HEK293 (cell line): ENCODE measurements around the gene SMARCD3.

ENCODE experiments used
- GLI4 ChIP-seq: fragments of 450-650 bp; formaldehyde crosslinking; IDR thresholded peaks from 2 replicates; pipeline ENCODE4 v1.5.1; 2016; ENCODE audit warnings: missing biosample characterization, missing genetic modification characterization
- GLIS2 ChIP-seq: fragments of 450-650 bp; formaldehyde crosslinking; IDR thresholded peaks from 2 replicates; pipeline ENCODE4 v1.5.1; 2016; ENCODE audit warnings: missing biosample characterization, missing genetic modification characterization
- HOXC10 ChIP-seq: sonication (generic); formaldehyde crosslinking; IDR thresholded peaks from 2 replicates; pipeline ENCODE4 v1.8.1; 2023; ENCODE audit warnings: mild to moderate bottlenecking, missing genetic modification reagents
- KLF7 ChIP-seq: fragments of 450-650 bp; formaldehyde crosslinking; IDR thresholded peaks from 2 replicates; pipeline ENCODE4 v1.5.1; 2016; ENCODE audit warnings: missing biosample characterization, missing genetic modification characterization, borderline replicate concordance
- KLF8 ChIP-seq: fragments of 450-650 bp; formaldehyde crosslinking; IDR thresholded peaks from 2 replicates; pipeline ENCODE4 v1.5.1; 2016; ENCODE audit warnings: missing biosample characterization, missing genetic modification characterization
- MYNN ChIP-seq: fragments of 450-650 bp; formaldehyde crosslinking; IDR thresholded peaks from 2 replicates; pipeline ENCODE4 v1.5.1; 2016; ENCODE audit warnings: missing biosample characterization, missing genetic modification characterization, borderline replicate concordance
- OVOL3 ChIP-seq: fragments of 450-650 bp; formaldehyde crosslinking; IDR thresholded peaks from 2 replicates; pipeline ENCODE4 v1.5.1; 2016; ENCODE audit warnings: missing biosample characterization, missing genetic modification characterization
- PRDM1 ChIP-seq: fragments of 450-650 bp; formaldehyde crosslinking; IDR thresholded peaks from 2 replicates; pipeline ENCODE4; 2016; ENCODE audit warnings: missing biosample characterization, missing genetic modification characterization
- SALL2 ChIP-seq: fragments of 450-650 bp; formaldehyde crosslinking; IDR thresholded peaks from 2 replicates; pipeline ENCODE4 v1.5.0; 2017; ENCODE audit warnings: missing biosample characterization, mild to moderate bottlenecking, missing genetic modification characterization, borderline replicate concordance
- SP2 ChIP-seq: fragments of 450-650 bp; formaldehyde crosslinking; IDR thresholded peaks from 2 replicates; pipeline ENCODE4 v1.5.1; 2016; ENCODE audit warnings: missing biosample characterization, missing genetic modification characterization
- SP3 ChIP-seq: fragments of 450-650 bp; formaldehyde crosslinking; IDR thresholded peaks from 2 replicates; pipeline ENCODE4 v1.5.1; 2016; ENCODE audit warnings: missing biosample characterization, missing genetic modification characterization
- WT1 ChIP-seq: fragments of 450-650 bp; formaldehyde crosslinking; IDR thresholded peaks from 2 replicates; pipeline ENCODE4 v1.5.1; 2016; ENCODE audit warnings: missing biosample characterization, missing genetic modification characterization
- YY2 ChIP-seq: fragments of 450-650 bp; formaldehyde crosslinking; IDR thresholded peaks from 2 replicates; pipeline ENCODE4 v1.5.1; 2016; ENCODE audit warnings: missing biosample characterization, missing genetic modification characterization
- ZBTB17 ChIP-seq: fragments of 450-650 bp; formaldehyde crosslinking; IDR thresholded peaks from 2 replicates; pipeline ENCODE4 v1.5.1; 2016; ENCODE audit warnings: missing biosample characterization, missing genetic modification characterization
- ZBTB20 ChIP-seq: fragments of 450-650 bp; formaldehyde crosslinking; IDR thresholded peaks from 2 replicates; pipeline ENCODE4 v1.5.1; 2016; ENCODE audit warnings: missing biosample characterization, missing genetic modification characterization
- ZBTB48 ChIP-seq: fragments of 450-650 bp; formaldehyde crosslinking; IDR thresholded peaks from 2 replicates; pipeline ENCODE4 v1.5.1; 2016; ENCODE audit warnings: missing biosample characterization, missing genetic modification characterization
- ZBTB6 ChIP-seq: fragments of 450-650 bp; formaldehyde crosslinking; IDR thresholded peaks from 2 replicates; pipeline ENCODE4 v1.5.1; 2017; ENCODE audit warnings: missing biosample characterization, missing genetic modification characterization
- ZFP3 ChIP-seq: fragments of 450-650 bp; formaldehyde crosslinking; IDR thresholded peaks from 2 replicates; pipeline ENCODE4 v1.5.1; 2016; ENCODE audit warnings: low read depth, missing biosample characterization, missing genetic modification characterization
- ZIC2 ChIP-seq: fragments of 450-650 bp; formaldehyde crosslinking; IDR thresholded peaks from 2 replicates; pipeline ENCODE4 v1.5.1; 2016; ENCODE audit warnings: missing biosample characterization, missing genetic modification characterization
- ZNF175 ChIP-seq: fragments of 450-650 bp; formaldehyde crosslinking; IDR thresholded peaks from 2 replicates; pipeline ENCODE4 v1.5.1; 2016; ENCODE audit warnings: missing biosample characterization, missing genetic modification characterization
- ZNF223 ChIP-seq: fragments of 450-650 bp; formaldehyde crosslinking; IDR thresholded peaks from 2 replicates; pipeline ENCODE4 v1.5.1; 2016; ENCODE audit warnings: missing biosample characterization, missing genetic modification characterization
- ZNF23 ChIP-seq: fragments of 450-650 bp; formaldehyde crosslinking; IDR thresholded peaks from 2 replicates; pipeline ENCODE4 v1.5.1; 2016; ENCODE audit warnings: missing biosample characterization, missing genetic modification characterization, borderline replicate concordance
- ZNF26 ChIP-seq: fragments of 450-650 bp; formaldehyde crosslinking; IDR thresholded peaks from 2 replicates; pipeline ENCODE4 v1.5.1; 2016; ENCODE audit warnings: missing biosample characterization, missing genetic modification characterization
- ZNF37A ChIP-seq: fragments of 450-650 bp; IDR thresholded peaks from 2 replicates; pipeline ENCODE4 v1.5.1; 2018; ENCODE audit warnings: missing biosample characterization, missing genetic modification characterization
- ZNF394 ChIP-seq: fragments of 450-650 bp; formaldehyde crosslinking; IDR thresholded peaks from 2 replicates; pipeline ENCODE4 v1.5.1; 2016; ENCODE audit warnings: missing biosample characterization, missing genetic modification characterization, mild to moderate bottlenecking, moderate library complexity, borderline replicate concordance
- ZNF416 ChIP-seq: fragments of 450-650 bp; formaldehyde crosslinking; IDR thresholded peaks from 2 replicates; pipeline ENCODE4 v1.5.1; 2016; ENCODE audit warnings: missing biosample characterization, missing genetic modification characterization
- ZNF544 ChIP-seq: fragments of 450-650 bp; formaldehyde crosslinking; IDR thresholded peaks from 2 replicates; pipeline ENCODE4 v1.5.0; 2017; ENCODE audit warnings: missing biosample characterization, missing genetic modification characterization
- ZNF596 ChIP-seq: fragments of 450-650 bp; IDR thresholded peaks from 2 replicates; pipeline ENCODE4 v1.5.0; 2018; ENCODE audit warnings: missing biosample characterization, mild to moderate bottlenecking, missing genetic modification characterization, moderate library complexity
- ZNF600 ChIP-seq: fragments of 450-650 bp; formaldehyde crosslinking; IDR thresholded peaks from 2 replicates; pipeline ENCODE4 v1.5.1; 2016; ENCODE audit warnings: missing biosample characterization, missing genetic modification characterization
- ZNF610 ChIP-seq: fragments of 450-650 bp; formaldehyde crosslinking; IDR thresholded peaks from 2 replicates; pipeline ENCODE4 v1.5.1; 2016; ENCODE audit warnings: missing biosample characterization, missing genetic modification characterization, borderline replicate concordance
- ZNF623 ChIP-seq: fragments of 450-650 bp; formaldehyde crosslinking; IDR thresholded peaks from 2 replicates; pipeline ENCODE4 v1.5.1; 2016; ENCODE audit warnings: missing biosample characterization, missing genetic modification characterization
- ZNF654 ChIP-seq: fragments of 450-650 bp; formaldehyde crosslinking; IDR thresholded peaks from 2 replicates; pipeline ENCODE4 v1.5.1; 2016; ENCODE audit warnings: low read depth, missing biosample characterization, missing genetic modification characterization
- ZNF677 ChIP-seq: fragments of 450-650 bp; IDR thresholded peaks from 2 replicates; pipeline ENCODE4 v1.5.0; 2018; ENCODE audit warnings: missing biosample characterization, mild to moderate bottlenecking, missing genetic modification characterization, moderate library complexity
- ZNF843 ChIP-seq: fragments of 450-650 bp; formaldehyde crosslinking; IDR thresholded peaks from 2 replicates; pipeline ENCODE4 v1.5.1; 2016; ENCODE audit warnings: missing biosample characterization, missing genetic modification characterization
- ZSCAN30 ChIP-seq: fragments of 450-650 bp; IDR thresholded peaks from 2 replicates; pipeline ENCODE4 v1.5.1; 2018; ENCODE audit warnings: missing biosample characterization, mild to moderate bottlenecking, missing genetic modification characterization, moderate library complexity
- TF ChIP-seq, protein P1 (sequence below): fragments of 450-650 bp; formaldehyde crosslinking; optimal IDR thresholded peaks from 2 replicates; pipeline ENCODE3; 2016; ENCODE audit warnings: missing biosample characterization, mild to moderate bottlenecking, missing genetic modification characterization
- TF ChIP-seq, protein P2 (sequence below): fragments of 450-650 bp; formaldehyde crosslinking; IDR thresholded peaks from 2 replicates; pipeline ENCODE4 v1.5.1; 2016; ENCODE audit warnings: missing biosample characterization, missing genetic modification characterization

The SMARCD3 gene

DNA sequence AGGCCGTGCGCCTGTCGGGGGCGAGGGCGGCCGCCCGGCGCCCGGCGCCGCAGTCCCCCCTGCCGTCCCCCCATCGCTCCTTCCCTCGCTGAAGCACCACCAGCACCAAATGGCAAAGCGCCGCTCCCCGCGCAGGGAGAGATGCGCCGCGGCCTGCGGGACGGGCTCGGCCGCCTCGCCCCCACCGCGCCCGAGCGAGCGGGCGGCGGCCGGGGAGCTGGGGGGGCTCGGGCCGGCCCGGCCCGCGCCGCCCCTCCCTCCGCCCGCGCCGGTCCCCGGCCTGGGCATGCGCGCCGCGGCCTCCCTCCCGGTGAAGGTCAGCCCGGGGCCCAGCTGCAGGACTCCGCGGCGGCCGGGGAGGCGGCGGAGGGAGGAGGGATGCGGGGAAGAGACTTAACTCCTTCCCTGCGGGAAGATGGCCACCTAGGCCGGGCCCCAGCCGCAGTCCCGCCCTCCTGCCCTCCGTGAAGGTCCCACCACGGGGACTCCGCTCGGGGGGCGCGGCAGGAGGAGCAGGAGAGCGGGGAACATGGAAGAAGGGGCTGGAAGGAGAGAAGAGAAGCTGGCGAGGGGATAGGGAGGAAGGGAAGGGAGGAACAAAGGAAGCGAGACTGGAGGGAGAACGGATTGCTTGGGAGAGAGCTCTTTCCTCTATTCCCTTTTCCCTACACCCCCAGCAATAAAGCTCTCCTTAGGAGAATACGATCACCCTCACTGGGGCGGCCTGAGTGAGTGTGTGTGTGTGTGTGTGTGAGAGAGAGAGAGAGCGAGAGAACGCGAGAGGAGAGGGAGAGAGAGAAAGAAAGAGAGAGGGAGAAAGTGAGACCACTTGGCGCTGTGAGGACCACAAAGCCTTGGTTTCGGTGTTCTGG lies 3.4 kb upstream of the SMARCD3 start (continued):
- TF ChIP-seq ZNF596, result peak; percentile 89
- TF ChIP-seq SALL2 (tag by site-specific recombination), result no peak
- TF ChIP-seq ZNF175, result no peak
- TF ChIP-seq SP2 (tag by site-specific recombination), result peak; percentile 36
- TF ChIP-seq WT1, result peak; percentile 72; the same call in 1 of the 2 replicates
- TF ChIP-seq ZSCAN30 (tag by site-specific recombination), result peak; percentile 92
- TF ChIP-seq GLI4 (tag by site-specific recombination), result no peak
- no peak for TF ChIP-seq ZFP3 (tag by site-specific recombination)
- TF ChIP-seq ZNF416 (tag by site-specific recombination), result no peak
- TF ChIP-seq KLF7, result no peak
- TF ChIP-seq, protein P1, sequence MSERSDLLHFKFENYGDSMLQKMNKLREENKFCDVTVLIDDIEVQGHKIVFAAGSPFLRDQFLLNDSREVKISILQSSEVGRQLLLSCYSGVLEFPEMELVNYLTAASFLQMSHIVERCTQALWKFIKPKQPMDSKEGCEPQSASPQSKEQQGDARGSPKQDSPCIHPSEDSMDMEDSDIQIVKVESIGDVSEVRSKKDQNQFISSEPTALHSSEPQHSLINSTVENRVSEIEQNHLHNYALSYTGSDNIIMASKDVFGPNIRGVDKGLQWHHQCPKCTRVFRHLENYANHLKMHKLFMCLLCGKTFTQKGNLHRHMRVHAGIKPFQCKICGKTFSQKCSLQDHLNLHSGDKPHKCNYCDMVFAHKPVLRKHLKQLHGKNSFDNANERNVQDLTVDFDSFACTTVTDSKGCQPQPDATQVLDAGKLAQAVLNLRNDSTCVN (tag by site-specific recombination), result peak; percentile 59
- no peak for TF ChIP-seq ZNF26 (tag by site-specific recombination)
- TF ChIP-seq PRDM1 (tag by site-specific recombination), result peak; percentile 99
- TF ChIP-seq, protein P2, sequence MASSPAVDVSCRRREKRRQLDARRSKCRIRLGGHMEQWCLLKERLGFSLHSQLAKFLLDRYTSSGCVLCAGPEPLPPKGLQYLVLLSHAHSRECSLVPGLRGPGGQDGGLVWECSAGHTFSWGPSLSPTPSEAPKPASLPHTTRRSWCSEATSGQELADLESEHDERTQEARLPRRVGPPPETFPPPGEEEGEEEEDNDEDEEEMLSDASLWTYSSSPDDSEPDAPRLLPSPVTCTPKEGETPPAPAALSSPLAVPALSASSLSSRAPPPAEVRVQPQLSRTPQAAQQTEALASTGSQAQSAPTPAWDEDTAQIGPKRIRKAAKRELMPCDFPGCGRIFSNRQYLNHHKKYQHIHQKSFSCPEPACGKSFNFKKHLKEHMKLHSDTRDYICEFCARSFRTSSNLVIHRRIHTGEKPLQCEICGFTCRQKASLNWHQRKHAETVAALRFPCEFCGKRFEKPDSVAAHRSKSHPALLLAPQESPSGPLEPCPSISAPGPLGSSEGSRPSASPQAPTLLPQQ (tag by site-specific recombination), result peak; percentile 43
- peak; percentile 61; the same call in 1 of the 2 replicates for TF ChIP-seq ZNF394
- no peak for TF ChIP-seq ZNF654 (tag by site-specific recombination)
- peak; percentile 40 for TF ChIP-seq SP3 (tag by site-specific recombination)
- TF ChIP-seq YY2, result peak; percentile 13; the same call in 1 of the 2 replicates
- TF ChIP-seq ZNF37A, result no peak
- TF ChIP-seq ZNF23 (tag by site-specific recombination), result no peak
- peak; percentile 81 for TF ChIP-seq ZIC2 (tag by site-specific recombination)
- 0 out of 2 replicates have a peak, but pooled peaks have one; percentile 42 for TF ChIP-seq ZNF843 (tag by site-specific recombination)
- peak; percentile 63 for TF ChIP-seq GLIS2 (tag by site-specific recombination)
- no peak for TF ChIP-seq ZNF677 (tag by site-specific recombination)
- no peak for TF ChIP-seq ZNF223 (tag by site-specific recombination)
- no peak for TF ChIP-seq HOXC10 (CRISPR knock-in tag)
- TF ChIP-seq OVOL3 (tag by site-specific recombination), result 0 out of 2 replicates have a peak, but pooled peaks have one; percentile 9
- no peak for TF ChIP-seq ZNF544
- peak; percentile 33; the same call in 1 of the 2 replicates for TF ChIP-seq ZNF600 (tag by site-specific recombination)
- TF ChIP-seq MYNN, result no peak
- no peak; the same call in 1 of the 2 replicates for TF ChIP-seq ZBTB6 (tag by site-specific recombination)
- TF ChIP-seq KLF8, result peak; percentile 27; the same call in 1 of the 2 replicates
- no peak; the same call in 1 of the 2 replicates for TF ChIP-seq ZNF610
- peak; percentile 25 for TF ChIP-seq ZBTB20
- TF ChIP-seq ZBTB17 (tag by site-specific recombination), result peak; percentile 66
- TF ChIP-seq ZBTB48, result peak; percentile 86
- TF ChIP-seq ZNF623 (tag by site-specific recombination), result no peak
